SU-DHL-6 (cell line): ENCODE data around the gene SLC66A1.

Experiments used
- EZH2phosphoT487 ChIP-seq: fragments of 200-600 bp; sonication (generic), shearing (Covaris generic); conservative IDR thresholded peaks from 2 replicates; pipeline ENCODE4 v1.6.1; 2018; ENCODE audit warnings: mild to moderate bottlenecking, antibody characterized with exemption, low read length, moderate library complexity, mixed read lengths
- TF ChIP-seq, protein P1 (sequence below): fragments of 200-600 bp; sonication (generic); IDR thresholded peaks from one replicate; pipeline ENCODE4 v1.5.1; 2017; ENCODE audit warnings: antibody characterized with exemption, mild to moderate bottlenecking, low read length, moderate library complexity; ENCODE audit not compliant: insufficient read depth, poor library complexity, severe bottlenecking

DNA sequence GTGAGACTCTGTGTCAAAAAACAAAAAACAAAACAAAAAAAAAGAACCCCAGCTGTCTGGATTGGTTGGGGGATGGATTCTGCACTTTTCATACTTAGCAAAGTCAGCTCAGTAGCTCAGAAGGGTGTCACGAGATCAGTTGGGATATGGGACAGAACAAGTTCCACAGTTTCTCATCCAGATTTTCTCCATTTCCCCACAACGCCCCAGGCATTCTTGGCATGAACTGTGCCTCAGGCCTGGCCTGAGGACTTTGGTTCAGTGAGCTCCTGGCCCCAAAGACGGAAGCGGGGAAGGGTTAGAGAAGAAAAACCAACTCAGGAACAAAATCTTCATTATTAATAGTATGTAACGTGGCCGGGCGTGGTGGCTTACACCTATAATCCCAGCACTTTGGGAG is 2.1 kb upstream of the SLC66A1 start:
- TF ChIP-seq, protein P1, sequence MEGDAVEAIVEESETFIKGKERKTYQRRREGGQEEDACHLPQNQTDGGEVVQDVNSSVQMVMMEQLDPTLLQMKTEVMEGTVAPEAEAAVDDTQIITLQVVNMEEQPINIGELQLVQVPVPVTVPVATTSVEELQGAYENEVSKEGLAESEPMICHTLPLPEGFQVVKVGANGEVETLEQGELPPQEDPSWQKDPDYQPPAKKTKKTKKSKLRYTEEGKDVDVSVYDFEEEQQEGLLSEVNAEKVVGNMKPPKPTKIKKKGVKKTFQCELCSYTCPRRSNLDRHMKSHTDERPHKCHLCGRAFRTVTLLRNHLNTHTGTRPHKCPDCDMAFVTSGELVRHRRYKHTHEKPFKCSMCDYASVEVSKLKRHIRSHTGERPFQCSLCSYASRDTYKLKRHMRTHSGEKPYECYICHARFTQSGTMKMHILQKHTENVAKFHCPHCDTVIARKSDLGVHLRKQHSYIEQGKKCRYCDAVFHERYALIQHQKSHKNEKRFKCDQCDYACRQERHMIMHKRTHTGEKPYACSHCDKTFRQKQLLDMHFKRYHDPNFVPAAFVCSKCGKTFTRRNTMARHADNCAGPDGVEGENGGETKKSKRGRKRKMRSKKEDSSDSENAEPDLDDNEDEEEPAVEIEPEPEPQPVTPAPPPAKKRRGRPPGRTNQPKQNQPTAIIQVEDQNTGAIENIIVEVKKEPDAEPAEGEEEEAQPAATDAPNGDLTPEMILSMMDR, result no peak
- no peak for TF ChIP-seq EZH2phosphoT487
